Ishikawa (cell line): ENCODE results near the gene ZNF628.

Source experiments
- CEBPB ChIP-seq: IDR thresholded peaks from 2 replicates; pipeline ENCODE4 v1.6.1; 2012
- CREB1 ChIP-seq: IDR thresholded peaks from 2 replicates; pipeline ENCODE4 v1.6.1; 2012; ENCODE audit warnings: low read depth
- EGR1 ChIP-seq: IDR thresholded peaks from 2 replicates; pipeline ENCODE4 v1.6.1; 2012
- EP300 ChIP-seq: IDR thresholded peaks from 2 replicates; pipeline ENCODE4 v1.6.1; 2012; ENCODE audit warnings: borderline replicate concordance
- FOXM1 ChIP-seq: IDR thresholded peaks from 2 replicates; pipeline ENCODE4 v1.6.1; 2012; ENCODE audit warnings: low read depth, borderline replicate concordance
- NFIC ChIP-seq: IDR thresholded peaks from 2 replicates; pipeline ENCODE4 v1.6.1; 2012
- RAD21 ChIP-seq: IDR thresholded peaks from 2 replicates; pipeline ENCODE4 v1.6.1; 2012; ENCODE audit warnings: low read depth
- REST ChIP-seq: IDR thresholded peaks from 2 replicates; pipeline ENCODE4 v1.6.1; 2012; ENCODE audit warnings: low read depth, mild to moderate bottlenecking
- TAF1 ChIP-seq: IDR thresholded peaks from 2 replicates; pipeline ENCODE4 v1.6.1; 2012; ENCODE audit warnings: low read depth, mild to moderate bottlenecking
- TCF12 ChIP-seq: IDR thresholded peaks from 2 replicates; pipeline ENCODE4 v1.6.1; 2012; ENCODE audit warnings: low read depth
- TEAD4 ChIP-seq: IDR thresholded peaks from 2 replicates; pipeline ENCODE4 v1.6.1; 2012
- YY1 ChIP-seq: IDR thresholded peaks from 2 replicates; pipeline ENCODE4 v1.6.1; 2012; ENCODE audit warnings: low read depth
- ZBTB7A ChIP-seq: IDR thresholded peaks from 2 replicates; pipeline ENCODE4 v1.6.1; 2012; ENCODE audit warnings: low read depth
- TF ChIP-seq, protein P1 (sequence below): IDR thresholded peaks from 2 replicates; pipeline ENCODE4 v1.6.1; 2012
- TF ChIP-seq, protein P2 (sequence below): IDR thresholded peaks from 2 replicates; pipeline ENCODE4 v1.6.1; 2012

The ZNF628 gene

DNA sequence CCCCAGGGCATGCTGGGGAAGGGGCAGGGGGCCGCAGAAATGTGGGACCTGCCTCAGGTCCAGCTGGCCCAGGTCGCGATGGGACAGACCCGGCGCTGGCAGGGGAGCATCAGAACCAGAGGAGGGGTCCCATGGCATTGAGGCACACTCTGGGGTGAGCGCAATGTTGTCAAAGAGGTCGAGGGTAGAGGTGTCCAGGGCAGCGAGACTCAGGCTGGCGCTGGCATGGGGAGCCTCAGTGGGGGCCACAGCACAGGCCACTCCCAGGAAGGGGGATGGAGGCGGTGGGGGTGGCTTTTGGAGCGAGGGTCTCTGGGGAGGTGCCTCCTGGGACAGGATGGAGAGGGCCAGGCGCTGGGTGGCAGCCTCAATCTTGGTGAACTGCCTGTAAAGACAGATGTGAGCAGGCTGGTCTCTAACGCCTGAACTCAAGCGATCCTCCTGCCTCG, 12.8 kb upstream of the ZNF628 start:
- TF ChIP-seq REST (no peak), TEAD4 (no peak), RAD21 (no peak), FOXM1 (no peak), CEBPB (no peak), NFIC (no peak), EP300 (no peak), ZBTB7A (no peak), EGR1 (no peak), TAF1 (no peak), CREB1 (no peak), TCF12 (no peak), YY1 (no peak)
- TF ChIP-seq, protein P1, sequence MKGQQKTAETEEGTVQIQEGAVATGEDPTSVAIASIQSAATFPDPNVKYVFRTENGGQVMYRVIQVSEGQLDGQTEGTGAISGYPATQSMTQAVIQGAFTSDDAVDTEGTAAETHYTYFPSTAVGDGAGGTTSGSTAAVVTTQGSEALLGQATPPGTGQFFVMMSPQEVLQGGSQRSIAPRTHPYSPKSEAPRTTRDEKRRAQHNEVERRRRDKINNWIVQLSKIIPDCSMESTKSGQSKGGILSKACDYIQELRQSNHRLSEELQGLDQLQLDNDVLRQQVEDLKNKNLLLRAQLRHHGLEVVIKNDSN, result no peak
- TF ChIP-seq, protein P2, sequence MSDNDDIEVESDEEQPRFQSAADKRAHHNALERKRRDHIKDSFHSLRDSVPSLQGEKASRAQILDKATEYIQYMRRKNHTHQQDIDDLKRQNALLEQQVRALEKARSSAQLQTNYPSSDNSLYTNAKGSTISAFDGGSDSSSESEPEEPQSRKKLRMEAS, result no peak

- TF ChIP-seq TEAD4 (no peak), TCF12 (no peak), EP300 (no peak), EGR1 (no peak), RAD21 (no peak), ZBTB7A (no peak), CEBPB (no peak), FOXM1 (no peak), CREB1 (no peak), TAF1 (no peak), YY1 (no peak), NFIC (no peak), REST (no peak)
- TF ChIP-seq, protein P2, result no peak
- TF ChIP-seq, protein P1, result no peak
Measured at GRCh38 chr19:55464039-55464661, 12.3 kb upstream of the ZNF628 start.

DNA sequence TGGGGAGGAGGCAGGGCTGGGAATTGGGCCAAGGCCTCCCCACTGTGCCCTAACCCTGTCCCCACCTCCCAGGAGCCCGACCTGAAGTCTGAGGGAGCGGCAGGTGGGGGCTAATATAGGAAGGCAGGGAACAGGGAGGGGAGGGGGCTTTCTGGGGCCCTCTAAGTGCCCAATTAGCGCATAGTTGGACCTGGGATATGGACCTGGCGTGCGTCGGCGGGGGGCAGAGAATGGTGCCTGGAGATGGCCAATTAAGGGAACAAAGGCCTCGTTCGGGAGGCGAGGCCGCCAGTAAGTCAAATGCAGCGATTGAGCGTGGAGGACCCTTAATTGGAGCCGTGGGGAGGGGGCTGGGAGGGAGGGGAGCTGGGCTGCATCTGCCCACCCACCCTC, 11.8 kb upstream of the ZNF628 start, which contains the start of gene C19orf85:
C19orf85 (minus strand) TSS at position 90 of the 393 bp plus-strand sequence. CDS start 197 bp downstream, outside the sequence.
- TF ChIP-seq TEAD4 (no peak), CREB1 (no peak), REST (no peak), EGR1 (no peak), EP300 (no peak)
- TF ChIP-seq, protein P2, result no peak

DNA sequence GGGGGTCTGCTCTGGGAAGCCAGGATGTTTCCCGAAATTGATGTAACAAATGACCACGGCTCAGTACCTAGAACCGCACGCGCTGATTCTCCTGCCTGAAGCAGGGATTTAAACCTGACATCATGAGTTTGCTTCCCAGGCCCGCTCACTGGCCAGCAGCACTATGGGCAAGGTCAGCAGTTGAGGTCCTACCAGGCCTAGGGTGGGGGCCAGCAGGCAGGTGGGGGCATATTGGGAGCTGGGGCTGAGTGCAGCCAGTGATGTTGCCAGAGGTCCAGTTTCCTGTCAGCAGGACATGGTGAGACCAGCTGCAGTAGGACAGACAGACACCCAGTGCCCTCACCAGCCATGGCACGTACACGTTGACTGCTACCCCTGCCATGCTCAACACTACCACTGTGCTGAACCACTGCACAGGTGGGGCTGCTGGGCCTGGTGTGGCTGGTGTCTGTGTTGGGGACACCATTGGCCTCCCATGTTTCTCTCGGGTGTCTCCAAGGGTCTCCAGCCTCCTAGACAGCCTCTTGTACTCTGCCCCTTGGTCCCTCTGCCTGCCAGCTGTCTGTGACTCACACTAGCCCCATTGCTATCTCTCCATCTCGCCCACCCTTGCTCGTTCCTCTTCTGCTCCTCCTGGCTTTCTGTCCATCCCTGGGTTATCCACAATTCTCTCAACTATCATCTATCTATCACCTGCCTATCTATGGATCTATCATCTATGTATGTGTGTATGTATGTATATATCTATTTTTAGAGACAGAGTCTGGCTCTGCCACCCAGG, 10.8 kb upstream of the ZNF628 start:
- no peak for TF ChIP-seq TAF1
- no peak for TF ChIP-seq REST
- TF ChIP-seq YY1, result no peak
- TF ChIP-seq, protein P2, result no peak
- TF ChIP-seq FOXM1, result no peak
- TF ChIP-seq CREB1, result no peak
- TF ChIP-seq ZBTB7A, result no peak; the same call in 1 of the 2 replicates
- TF ChIP-seq CEBPB, result no peak
- no peak for TF ChIP-seq TEAD4
